ENCODE measurements around the gene DEK. TPM values are rescaled to one million over a fixed set of nuclear protein-coding genes. Genes with fewer than 3 reads are reported as not detected.
A peak's percentile ranks its signal among the peaks of the same experiment; 100 is the strongest.
"Not testable (repeated sequence)": the region's sequence is repeated elsewhere in the genome, so short reads cannot be mapped to it uniquely, and the experiment has no call there.

The DEK gene
- total and polyA plus RNA-seq, 7 experiments from 2014 or later = 41.6 to 174 (median 61.1) TPM

DNA sequence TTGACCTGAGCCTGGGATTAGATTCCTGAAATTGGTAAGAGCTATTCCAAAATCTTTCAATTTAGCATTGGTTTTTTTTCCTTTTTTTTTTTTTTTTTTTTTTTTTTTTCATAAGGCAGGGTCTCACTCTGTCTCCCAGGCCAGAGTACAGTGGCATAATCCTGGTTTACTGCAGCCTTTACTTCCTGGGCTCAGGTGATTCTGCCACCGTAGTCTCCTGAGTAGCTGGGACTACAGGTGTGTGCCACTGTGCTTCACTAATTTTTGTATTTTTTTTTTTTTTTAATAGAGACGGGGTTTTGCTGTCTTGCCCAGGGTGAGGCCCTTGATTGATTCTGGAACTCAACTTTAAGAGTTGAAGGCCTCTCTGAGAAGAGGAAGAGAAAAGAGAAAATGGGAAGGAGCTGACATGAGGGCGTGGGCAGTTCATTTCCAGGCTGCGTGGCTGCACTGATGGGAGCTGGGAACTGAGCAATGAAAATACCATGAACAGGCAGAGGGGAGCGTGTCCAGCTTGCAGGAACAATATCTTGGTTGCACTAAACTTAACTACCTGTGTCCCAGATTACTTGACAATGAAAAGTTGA is 84.5 kb downstream of the DEK start:
- peaks cover 0 to 3% (median 0%) of the 10 kb centered on the region in 11 donors for H3K9me3 Mint-ChIP-seq
- CTCF ChIA-PET = no interaction called here
- no peaks in the 10 kb centered on the region for H3K27me3 ChIP-seq (ENCODE audit: control insufficient read depth in 2 of 2, insufficient read depth in 2 of 2, low read length in 2 of 2)
- H3K36me3 Mint-ChIP-seq = peaks cover 18 to 79% (median 57%) of the 10 kb centered on the region in 5 donors
- no peak overlapping the region for H3K4me3 Mint-ChIP-seq
- no peaks in the 10 kb centered on the region for H3K4me1 ChIP-seq (ENCODE audit: control insufficient read depth in 2 of 2, insufficient read depth in 2 of 2, low read length in 2 of 2)
- no peak overlapping the region for H3K4me3 ChIP-seq (ENCODE audit: low read length)
- DNase-seq = no peak
- H3K9me3 ChIP-seq (ENCODE audit: control insufficient read depth in 2 of 3, low read length in 3 of 3) = no peaks in the 10 kb centered on the region
- H3K4me1 Mint-ChIP-seq = peaks cover 0 to 31% (median 12%) of the 10 kb centered on the region in 7 donors
- POLR2A ChIA-PET = no interaction called here
- no peaks in the 10 kb centered on the region for H3K27me3 Mint-ChIP-seq
- H3K27ac Mint-ChIP-seq = no peak overlapping the region
- peaks cover 0 to 4% (median 0%) of the 10 kb centered on the region in 3 experiments for H3K36me3 ChIP-seq (ENCODE audit: control insufficient read depth in 2 of 3, insufficient read depth in 3 of 3, low read length in 3 of 3)
- peak; percentile 42 for ATAC-seq
- intact Hi-C loops (cut with micrococcal nuclease) = no loop called here
- no peak overlapping the region for H3K27ac ChIP-seq (ENCODE audit: low read depth, low read length)

- ChIA-PET POLR2A (no interaction called here), CTCF (no interaction called here)
- Histone ChIP-seq H3K9me3 (ENCODE audit: control insufficient read depth in 2 of 3, low read length in 3 of 3) (no peaks in the 10 kb centered on the region), H3K4me3 (ENCODE audit: low read length) (no peak overlapping the region), H3K4me1 (ENCODE audit: control insufficient read depth in 2 of 2, insufficient read depth in 2 of 2, low read length in 2 of 2) (no peaks in the 10 kb centered on the region), H3K27ac (ENCODE audit: low read depth, low read length) (no peak overlapping the region), H3K36me3 (ENCODE audit: control insufficient read depth in 2 of 3, insufficient read depth in 3 of 3, low read length in 3 of 3) (peaks cover 0 to 9% (median 0%) of the 10 kb centered on the region in 3 experiments), H3K27me3 (ENCODE audit: control insufficient read depth in 2 of 2, insufficient read depth in 2 of 2, low read length in 2 of 2) (no peaks in the 10 kb centered on the region)
- H3K36me3 Mint-ChIP-seq = peaks cover 18 to 84% (median 65%) of the 10 kb centered on the region in 5 donors
- DNase-seq (no peak), ATAC-seq (no peak)
- no peak overlapping the region for H3K27ac Mint-ChIP-seq
- peaks cover 0 to 3% (median 0%) of the 10 kb centered on the region in 11 donors for H3K9me3 Mint-ChIP-seq
- H3K4me3 Mint-ChIP-seq = no peak overlapping the region
- H3K4me1 Mint-ChIP-seq = peaks cover 0 to 31% (median 12%) of the 10 kb centered on the region in 7 donors
- H3K27me3 Mint-ChIP-seq = no peaks in the 10 kb centered on the region
- intact Hi-C loops (cut with micrococcal nuclease) = no loop called here
Measured at GRCh38 chr6:18178960-18179615, 85.2 kb downstream of the DEK start.

GRCh38 chr6:18177286-18177965 is 86.9 kb downstream of the DEK start:
- Histone ChIP-seq H3K36me3 (ENCODE audit: control insufficient read depth in 2 of 3, insufficient read depth in 3 of 3, low read length in 3 of 3) (peaks cover 0 to 9% (median 0%) of the 10 kb centered on the region in 3 experiments), H3K4me3 (ENCODE audit: low read length) (no peak overlapping the region), H3K4me1 (ENCODE audit: control insufficient read depth in 2 of 2, insufficient read depth in 2 of 2, low read length in 2 of 2) (no peaks in the 10 kb centered on the region), H3K27ac (ENCODE audit: low read depth, low read length) (no peak overlapping the region), H3K27me3 (ENCODE audit: control insufficient read depth in 2 of 2, insufficient read depth in 2 of 2, low read length in 2 of 2) (no peaks in the 10 kb centered on the region), H3K9me3 (ENCODE audit: control insufficient read depth in 2 of 3, low read length in 3 of 3) (no peaks in the 10 kb centered on the region)
- ChIA-PET CTCF (no interaction called here), POLR2A (no interaction called here)
- no peak overlapping the region for H3K4me3 Mint-ChIP-seq
- no peak overlapping the region for H3K27ac Mint-ChIP-seq
- peaks cover 0 to 31% (median 12%) of the 10 kb centered on the region in 7 donors for H3K4me1 Mint-ChIP-seq
- H3K27me3 Mint-ChIP-seq = no peaks in the 10 kb centered on the region
- ATAC-seq (no peak), DNase-seq (no peak)
- intact Hi-C loops (cut with micrococcal nuclease) = no loop called here
- peaks cover 17 to 78% (median 62%) of the 10 kb centered on the region in 5 donors for H3K36me3 Mint-ChIP-seq
- peaks cover 0 to 3% (median 0%) of the 10 kb centered on the region in 11 donors for H3K9me3 Mint-ChIP-seq

- H3K27ac Mint-ChIP-seq = peak overlapping the region in 1 of 9 donors; percentile 1
- intact Hi-C loops (cut with micrococcal nuclease); ATAC-seq; H3K27ac ChIP-seq (ENCODE audit: low read depth, low read length); DNase-seq; H3K9me3 Mint-ChIP-seq; H3K4me1 ChIP-seq (ENCODE audit: control insufficient read depth in 2 of 2, insufficient read depth in 2 of 2, low read length in 2 of 2); H3K27me3 ChIP-seq (ENCODE audit: control insufficient read depth in 2 of 2, insufficient read depth in 2 of 2, low read length in 2 of 2); CTCF ChIA-PET; H3K9me3 ChIP-seq (ENCODE audit: control insufficient read depth in 2 of 3, low read length in 3 of 3); POLR2A ChIA-PET; H3K27me3 Mint-ChIP-seq; H3K4me3 ChIP-seq (ENCODE audit: low read length); H3K4me3 Mint-ChIP-seq: not testable (repeated sequence)
- H3K36me3 Mint-ChIP-seq = peaks cover 18 to 76% (median 56%) of the 10 kb centered on the region in 5 donors
- H3K36me3 ChIP-seq (ENCODE audit: control insufficient read depth in 2 of 3, insufficient read depth in 3 of 3, low read length in 3 of 3) = peaks cover 0 to 13% (median 4%) of the 10 kb centered on the region in 3 experiments
- peaks cover 0 to 31% (median 10%) of the 10 kb centered on the region in 7 donors for H3K4me1 Mint-ChIP-seq
Measured at GRCh38 chr6:18176198-18176597, 88.1 kb downstream of the DEK start.

Other genes starting within 250 kb of the DEK start
- gene NHLRC1, start 141.9 kb downstream of the DEK start, total RNA-seq = 1 to 10 TPM in 2 of 5 experiments, under 1 TPM in 3; 0.39 to 1.4 (median 0.61) TPM
- 1 to 10 TPM; 1.7 to 1.9 TPM for gene NHLRC1, start 141.9 kb downstream of the DEK start, polyA plus RNA-seq
- gene TPMT, start 109.5 kb downstream of the DEK start, total RNA-seq = 1 to 10 TPM; 2.9 to 6.1 (median 5.0) TPM
- gene TPMT, start 109.5 kb downstream of the DEK start, polyA plus RNA-seq = 10 to 100 TPM in 1 of 2 donors, 1 to 10 TPM in 1; 9.5 to 13.1 TPM
- 10 to 100 TPM in 3 of 5 experiments, 1 to 10 TPM in 2; 7.3 to 25.4 (median 12.5) TPM for gene KDM1B, start 109.1 kb downstream of the DEK start, total RNA-seq
- gene KDM1B, start 109.1 kb downstream of the DEK start, polyA plus RNA-seq = 1 to 10 TPM; 1.3 to 3.4 TPM
- gene RNF144B, start 122.8 kb upstream of the DEK start, total RNA-seq = 10 to 100 TPM in 1 of 5 experiments, 1 to 10 TPM in 4; 1.5 to 23.5 (median 7.9) TPM
- 1 to 10 TPM; 1.6 to 1.8 TPM for gene RNF144B, start 122.8 kb upstream of the DEK start, polyA plus RNA-seq

All from naive thymus-derived CD4-positive, alpha-beta T cell (primary cell).